HepG2 (cell line): ENCODE measurements around the gene IFI30. TPM values are rescaled to one million over a fixed set of nuclear protein-coding genes. Genes with fewer than 3 reads are reported as not detected.

ENCODE experiments used
- ARNTL ChIP-seq: sonication (generic); formaldehyde crosslinking; IDR thresholded peaks from 2 replicates; pipeline ENCODE4 v1.4.0; 2020; ENCODE audit warnings: mild to moderate bottlenecking, missing genetic modification reagents
- CEBPB ChIP-seq: IDR thresholded peaks from 2 replicates; pipeline ENCODE4 v1.6.1; 2011; ENCODE audit warnings: low read depth, low read length, improper control_type of control experiment, borderline replicate concordance
- EED ChIP-seq: sonication (generic); formaldehyde crosslinking; IDR thresholded peaks from 2 replicates; pipeline ENCODE4 v1.5.0; 2020; ENCODE audit warnings: mild to moderate bottlenecking, missing genetic modification reagents
- ERF ChIP-seq: IDR thresholded peaks from 2 replicates; pipeline ENCODE4 v1.6.1; 2018; ENCODE audit warnings: missing biosample characterization, missing genetic modification reagents
- KAT8 ChIP-seq: IDR thresholded peaks from 2 replicates; pipeline ENCODE4 v1.6.1; 2016; ENCODE audit warnings: missing genetic modification reagents, missing compliant biosample characterization
- KLF6 ChIP-seq: IDR thresholded peaks from 2 replicates; pipeline ENCODE4 v1.8.0; 2016; ENCODE audit warnings: missing biosample characterization, missing genetic modification reagents
- POLR2A ChIP-seq, 2 experiments: IDR thresholded peaks; 2 replicates each; pipeline ENCODE4 v1.6.1; 2011; ENCODE audit warnings: low read depth in 2 of 2, low read length in 2 of 2, mild to moderate bottlenecking in 1 of 2, moderate library complexity in 1 of 2; ENCODE audit not compliant: insufficient read depth in 1 of 2
- TBX2 ChIP-seq: sonication (generic); formaldehyde crosslinking; IDR thresholded peaks from 2 replicates; pipeline ENCODE4 v1.5.0; 2020; ENCODE audit warnings: missing genetic modification reagents, mild to moderate bottlenecking, borderline replicate concordance
- TRIM24 ChIP-seq: sonication (generic); formaldehyde crosslinking; IDR thresholded peaks from 2 replicates; pipeline ENCODE4 v1.8.0; 2022; ENCODE audit warnings: mild to moderate bottlenecking, missing genetic modification reagents
- ZNF263 ChIP-seq: sonication (generic); formaldehyde crosslinking; IDR thresholded peaks from 2 replicates; pipeline ENCODE4 v1.4.0; 2020; ENCODE audit warnings: missing genetic modification reagents
- ZNF484 ChIP-seq: sonication (generic); formaldehyde crosslinking; IDR thresholded peaks from 2 replicates; pipeline ENCODE4 v1.5.1; 2020; ENCODE audit warnings: mild to moderate bottlenecking, low read depth, missing genetic modification reagents, borderline replicate concordance
- ZNF550 ChIP-seq: sonication (generic); formaldehyde crosslinking; IDR thresholded peaks from 2 replicates; pipeline ENCODE4 v1.4.0; 2020; ENCODE audit warnings: mild to moderate bottlenecking, missing genetic modification reagents, borderline replicate concordance
- ZNF616 ChIP-seq: sonication (generic); formaldehyde crosslinking; IDR thresholded peaks from 2 replicates; pipeline ENCODE4 v1.5.0; 2020; ENCODE audit warnings: low read depth, mild to moderate bottlenecking, missing genetic modification reagents
- ZNF678 ChIP-seq: sonication (generic); formaldehyde crosslinking; IDR thresholded peaks from 2 replicates; pipeline ENCODE4 v1.4.0; 2020; ENCODE audit warnings: mild to moderate bottlenecking, missing genetic modification reagents
- ZNF782 ChIP-seq: sonication (generic); formaldehyde crosslinking; IDR thresholded peaks from 2 replicates; pipeline ENCODE4 v1.4.0; 2020; ENCODE audit warnings: missing genetic modification reagents, mild to moderate bottlenecking, borderline replicate concordance
- polyA plus RNA-seq, 8 experiments: library from polyadenylated mRNA; depleted of rRNA in 3 of 8; stranded (reverse) in 7 of 8; unstranded in 1 of 8; fragments of >200 nt; fragmentation: Illumina TruSeq in 4 of 8; extraction: Trizol in 4 of 8; gene quantifications; 2 replicates each; pipeline versions ENCODE4 v1.2.1 to v1.2.3, GENCODE V29; 2011 to 2016; ENCODE audit warnings: low read depth in 4 of 8, missing spikeins in 1 of 8, mixed read lengths in 1 of 8; ENCODE audit not compliant: insufficient read depth in 1 of 8
- total RNA-seq, 5 experiments: library from RNA; depleted of rRNA; stranded (reverse); fragments of >200 nt; fragmentation: Illumina TruSeq; extraction: Trizol; gene quantifications; 2 replicates each; pipeline ENCODE4 v1.2.3, GENCODE V29; 2016; ENCODE audit warnings: low read depth in 1 of 5
- TF ChIP-seq, protein P1 (sequence below): sonication (generic); formaldehyde crosslinking; IDR thresholded peaks from 2 replicates; pipeline ENCODE4 v1.4.0; 2020; ENCODE audit warnings: missing genetic modification reagents
- TF ChIP-seq, protein P2 (sequence below): sonication (generic); formaldehyde crosslinking; IDR thresholded peaks from 2 replicates; pipeline ENCODE4 v1.5.0; 2020; ENCODE audit warnings: mild to moderate bottlenecking, missing genetic modification reagents
- TF ChIP-seq, protein P3 (sequence below): sonication (generic); formaldehyde crosslinking; IDR thresholded peaks from 2 replicates; pipeline ENCODE4 v1.4.0; 2020; ENCODE audit warnings: low read depth, mild to moderate bottlenecking, missing genetic modification reagents
- TF ChIP-seq, protein P4 (sequence below): sonication (generic); formaldehyde crosslinking; IDR thresholded peaks from 2 replicates; pipeline ENCODE4 v1.4.0; 2020; ENCODE audit warnings: mild to moderate bottlenecking, missing genetic modification reagents
- TF ChIP-seq, protein P5 (sequence below), 2 experiments: sonication (generic) in 1 of 2; formaldehyde crosslinking in 1 of 2; IDR thresholded peaks; 2 replicates each; pipeline versions ENCODE4 v1.4.0 to v1.6.1; 2018 to 2020; ENCODE audit warnings: missing genetic modification reagents in 2 of 2, borderline replicate concordance in 1 of 2, low read depth in 1 of 2, mild to moderate bottlenecking in 1 of 2, missing biosample characterization in 1 of 2

IFI30 gene
- total and polyA plus RNA-seq, 2 of the 13 experiments (the other 11 are each of a cell fraction or from before 2014, with no cell fraction given): 25.0 to 79.4 TPM

DNA sequence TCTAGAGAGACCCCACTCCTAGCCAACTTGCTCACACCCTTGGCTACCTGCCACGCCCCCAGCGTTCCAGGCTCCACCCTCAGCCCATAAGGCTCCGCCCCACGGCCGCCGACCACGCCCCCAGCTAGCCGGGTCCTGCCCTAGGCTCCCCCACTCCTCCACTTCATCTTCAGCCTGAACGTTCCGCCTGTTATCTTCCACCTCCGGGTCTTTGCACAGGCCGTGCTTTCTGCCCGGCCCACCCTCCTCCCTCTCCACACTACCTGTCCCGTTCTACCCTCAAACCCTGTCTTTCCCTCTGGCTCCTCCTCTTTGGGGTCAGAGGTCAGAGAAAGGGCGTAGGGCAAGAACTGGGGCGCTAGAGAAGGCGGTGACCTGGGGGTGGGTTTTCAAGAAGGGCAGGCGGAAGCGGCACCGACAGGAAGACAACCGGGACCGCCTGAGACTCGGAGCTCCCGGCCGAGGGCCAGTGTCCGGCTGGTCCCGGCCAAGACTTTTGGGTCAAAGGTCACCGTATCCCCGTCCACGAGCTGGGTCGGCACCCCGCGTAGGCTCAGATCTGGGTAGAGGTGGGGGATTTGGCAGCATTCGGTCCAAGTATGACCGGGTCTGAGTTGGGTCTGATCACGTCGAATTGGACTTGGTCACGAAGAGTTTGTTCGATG, 50.4 kb downstream of the IFI30 start (continued):
- TF ChIP-seq, protein P1, sequence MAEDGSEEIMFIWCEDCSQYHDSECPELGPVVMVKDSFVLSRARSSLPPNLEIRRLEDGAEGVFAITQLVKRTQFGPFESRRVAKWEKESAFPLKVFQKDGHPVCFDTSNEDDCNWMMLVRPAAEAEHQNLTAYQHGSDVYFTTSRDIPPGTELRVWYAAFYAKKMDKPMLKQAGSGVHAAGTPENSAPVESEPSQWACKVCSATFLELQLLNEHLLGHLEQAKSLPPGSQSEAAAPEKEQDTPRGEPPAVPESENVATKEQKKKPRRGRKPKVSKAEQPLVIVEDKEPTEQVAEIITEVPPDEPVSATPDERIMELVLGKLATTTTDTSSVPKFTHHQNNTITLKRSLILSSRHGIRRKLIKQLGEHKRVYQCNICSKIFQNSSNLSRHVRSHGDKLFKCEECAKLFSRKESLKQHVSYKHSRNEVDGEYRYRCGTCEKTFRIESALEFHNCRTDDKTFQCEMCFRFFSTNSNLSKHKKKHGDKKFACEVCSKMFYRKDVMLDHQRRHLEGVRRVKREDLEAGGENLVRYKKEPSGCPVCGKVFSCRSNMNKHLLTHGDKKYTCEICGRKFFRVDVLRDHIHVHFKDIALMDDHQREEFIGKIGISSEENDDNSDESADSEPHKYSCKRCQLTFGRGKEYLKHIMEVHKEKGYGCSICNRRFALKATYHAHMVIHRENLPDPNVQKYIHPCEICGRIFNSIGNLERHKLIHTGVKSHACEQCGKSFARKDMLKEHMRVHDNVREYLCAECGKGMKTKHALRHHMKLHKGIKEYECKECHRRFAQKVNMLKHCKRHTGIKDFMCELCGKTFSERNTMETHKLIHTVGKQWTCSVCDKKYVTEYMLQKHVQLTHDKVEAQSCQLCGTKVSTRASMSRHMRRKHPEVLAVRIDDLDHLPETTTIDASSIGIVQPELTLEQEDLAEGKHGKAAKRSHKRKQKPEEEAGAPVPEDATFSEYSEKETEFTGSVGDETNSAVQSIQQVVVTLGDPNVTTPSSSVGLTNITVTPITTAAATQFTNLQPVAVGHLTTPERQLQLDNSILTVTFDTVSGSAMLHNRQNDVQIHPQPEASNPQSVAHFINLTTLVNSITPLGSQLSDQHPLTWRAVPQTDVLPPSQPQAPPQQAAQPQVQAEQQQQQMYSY (CRISPR knock-in tag): peak; percentile 98
- TF ChIP-seq KLF6 (CRISPR knock-in tag) (no peak), TRIM24 (peak; percentile 58; the same call in 1 of the 2 replicates), ERF (CRISPR knock-in tag) (peak; percentile 74), KAT8 (CRISPR knock-in tag) (peak; percentile 53; the same call in 1 of the 2 replicates), ZNF616 (CRISPR knock-in tag) (no peak), TBX2 (CRISPR knock-in tag) (peak; percentile 67), ZNF263 (CRISPR knock-in tag) (peak; percentile 68), ZNF550 (no peak), POLR2A (IDR thresholded peaks at IDR 0.05; ENCODE audit: insufficient read depth in 1 of 2, low read depth in 2 of 2, low read length in 2 of 2) (peak in 1 of 2 experiments; percentile 44; a peak in 1 of 4 replicates), ARNTL (CRISPR knock-in tag) (no peak), CEBPB (no peak), EED (CRISPR knock-in tag) (no peak), ZNF678 (CRISPR knock-in tag) (no peak), ZNF782 (CRISPR knock-in tag) (peak; percentile 52; the same call in 1 of the 2 replicates), ZNF484 (CRISPR knock-in tag) (no peak)
- TF ChIP-seq, protein P2, sequence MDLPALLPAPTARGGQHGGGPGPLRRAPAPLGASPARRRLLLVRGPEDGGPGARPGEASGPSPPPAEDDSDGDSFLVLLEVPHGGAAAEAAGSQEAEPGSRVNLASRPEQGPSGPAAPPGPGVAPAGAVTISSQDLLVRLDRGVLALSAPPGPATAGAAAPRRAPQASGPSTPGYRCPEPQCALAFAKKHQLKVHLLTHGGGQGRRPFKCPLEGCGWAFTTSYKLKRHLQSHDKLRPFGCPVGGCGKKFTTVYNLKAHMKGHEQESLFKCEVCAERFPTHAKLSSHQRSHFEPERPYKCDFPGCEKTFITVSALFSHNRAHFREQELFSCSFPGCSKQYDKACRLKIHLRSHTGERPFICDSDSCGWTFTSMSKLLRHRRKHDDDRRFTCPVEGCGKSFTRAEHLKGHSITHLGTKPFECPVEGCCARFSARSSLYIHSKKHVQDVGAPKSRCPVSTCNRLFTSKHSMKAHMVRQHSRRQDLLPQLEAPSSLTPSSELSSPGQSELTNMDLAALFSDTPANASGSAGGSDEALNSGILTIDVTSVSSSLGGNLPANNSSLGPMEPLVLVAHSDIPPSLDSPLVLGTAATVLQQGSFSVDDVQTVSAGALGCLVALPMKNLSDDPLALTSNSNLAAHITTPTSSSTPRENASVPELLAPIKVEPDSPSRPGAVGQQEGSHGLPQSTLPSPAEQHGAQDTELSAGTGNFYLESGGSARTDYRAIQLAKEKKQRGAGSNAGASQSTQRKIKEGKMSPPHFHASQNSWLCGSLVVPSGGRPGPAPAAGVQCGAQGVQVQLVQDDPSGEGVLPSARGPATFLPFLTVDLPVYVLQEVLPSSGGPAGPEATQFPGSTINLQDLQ (CRISPR knock-in tag): no peak
- TF ChIP-seq, protein P3, sequence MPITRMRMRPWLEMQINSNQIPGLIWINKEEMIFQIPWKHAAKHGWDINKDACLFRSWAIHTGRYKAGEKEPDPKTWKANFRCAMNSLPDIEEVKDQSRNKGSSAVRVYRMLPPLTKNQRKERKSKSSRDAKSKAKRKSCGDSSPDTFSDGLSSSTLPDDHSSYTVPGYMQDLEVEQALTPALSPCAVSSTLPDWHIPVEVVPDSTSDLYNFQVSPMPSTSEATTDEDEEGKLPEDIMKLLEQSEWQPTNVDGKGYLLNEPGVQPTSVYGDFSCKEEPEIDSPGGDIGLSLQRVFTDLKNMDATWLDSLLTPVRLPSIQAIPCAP (CRISPR knock-in tag): no peak
- TF ChIP-seq, protein P4, sequence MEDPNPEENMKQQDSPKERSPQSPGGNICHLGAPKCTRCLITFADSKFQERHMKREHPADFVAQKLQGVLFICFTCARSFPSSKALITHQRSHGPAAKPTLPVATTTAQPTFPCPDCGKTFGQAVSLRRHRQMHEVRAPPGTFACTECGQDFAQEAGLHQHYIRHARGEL (CRISPR knock-in tag): peak; percentile 68; the same call in 1 of the 2 replicates
- TF ChIP-seq, protein P5, sequence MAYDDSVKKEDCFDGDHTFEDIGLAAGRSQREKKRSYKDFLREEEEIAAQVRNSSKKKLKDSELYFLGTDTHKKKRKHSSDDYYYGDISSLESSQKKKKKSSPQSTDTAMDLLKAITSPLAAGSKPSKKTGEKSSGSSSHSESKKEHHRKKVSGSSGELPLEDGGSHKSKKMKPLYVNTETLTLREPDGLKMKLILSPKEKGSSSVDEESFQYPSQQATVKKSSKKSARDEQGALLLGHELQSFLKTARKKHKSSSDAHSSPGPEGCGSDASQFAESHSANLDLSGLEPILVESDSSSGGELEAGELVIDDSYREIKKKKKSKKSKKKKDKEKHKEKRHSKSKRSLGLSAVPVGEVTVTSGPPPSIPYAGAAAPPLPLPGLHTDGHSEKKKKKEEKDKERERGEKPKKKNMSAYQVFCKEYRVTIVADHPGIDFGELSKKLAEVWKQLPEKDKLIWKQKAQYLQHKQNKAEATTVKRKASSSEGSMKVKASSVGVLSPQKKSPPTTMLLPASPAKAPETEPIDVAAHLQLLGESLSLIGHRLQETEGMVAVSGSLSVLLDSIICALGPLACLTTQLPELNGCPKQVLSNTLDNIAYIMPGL (CRISPR knock-in tag; IDR thresholded peaks at IDR 0.05; ENCODE audit: borderline replicate concordance in 1 of 2, low read depth in 1 of 2): peak in 1 of 2 experiments; percentile 39; a peak in 1 of 4 replicates
